Panc1 (cell line): ENCODE measurements around the gene FAM151A. TPM values are rescaled to one million over a fixed set of nuclear protein-coding genes. Genes with fewer than 3 reads are reported as not detected.

Experiments
- ATAC-seq: fragments of 200-7000 bp; cut with Tn5 transposase; 2 replicates; pipeline ENCODE4 v1.9.1; 2020; ENCODE audit warnings: mild to moderate bottlenecking, moderate library complexity
- BruUV-seq: library from RNA; stranded (reverse); fragments of 400-500 nt; replicated peaks from 2 replicates; lab custom pipeline; 2021; lab: Mats Ljungman, UMichigan
- CTCF ChIA-PET: fragments of 300-600 bp; sonication (Branson Sonifier 250); formaldehyde crosslinking; loops from one replicate; lab custom pipeline; 2022; ENCODE audit warnings: antibody characterized with exemption; lab: Charles Lee
- POLR2A ChIA-PET: fragments of 300-600 bp; sonication (Branson Sonifier 250); formaldehyde crosslinking; loops from one replicate; lab custom pipeline; 2022; ENCODE audit warnings: antibody characterized with exemption; lab: Charles Lee
- DNase-seq: peaks from one replicate; pipeline ENCODE4 v3.0.0-alpha.2; 2010; ENCODE audit warnings: low read depth, low spot score
- H3K27ac ChIP-seq: 2 replicates; pipeline ENCODE4 v1.5.1; 2011; ENCODE audit warnings: mild to moderate bottlenecking, low read length, inconsistent platforms
- H3K27me3 ChIP-seq: fragments of 200-500 bp; sonication (Bioruptor generic); 2 replicates; pipeline ENCODE4 v1.6.0; 2014; ENCODE audit warnings: low read length, inconsistent platforms; ENCODE audit not compliant: control insufficient read depth, insufficient read depth
- H3K36me3 ChIP-seq: fragments of 200-500 bp; sonication (Bioruptor generic); 2 replicates; pipeline ENCODE4 v1.5.1; 2014; ENCODE audit warnings: inconsistent platforms, mild to moderate bottlenecking, low read length, moderate library complexity; ENCODE audit not compliant: control insufficient read depth, insufficient read depth
- H3K4me1 ChIP-seq: 2 replicates; pipeline ENCODE4 v1.5.1; 2011; ENCODE audit warnings: inconsistent platforms, mild to moderate bottlenecking, low read length, moderate library complexity; ENCODE audit not compliant: control insufficient read depth, insufficient read depth
- H3K4me3 ChIP-seq, 2 experiments: 2 replicates each; pipeline ENCODE4 v1.5.1; 2011 to 2012; ENCODE audit warnings: low read depth in 2 of 2, low read length in 2 of 2, mild to moderate bottlenecking in 2 of 2, inconsistent platforms in 1 of 2, moderate library complexity in 1 of 2
- H3K9me3 ChIP-seq: fragments of 200-500 bp; sonication (Bioruptor generic); 2 replicates; pipeline ENCODE4 v1.5.1; 2014; ENCODE audit warnings: low read depth, mild to moderate bottlenecking, inconsistent platforms, low read length, moderate library complexity; ENCODE audit not compliant: control insufficient read depth, insufficient read depth
- CTCF ChIP-seq: fragments of 450-650 bp; IDR thresholded peaks from 2 replicates; pipeline ENCODE4 v1.5.1; 2017; ENCODE audit warnings: mild to moderate bottlenecking
- POLR2AphosphoS5 ChIP-seq: IDR thresholded peaks from 2 replicates; pipeline ENCODE4 v1.6.1; 2012; ENCODE audit warnings: mild to moderate bottlenecking, low read depth, low read length, moderate library complexity
- REST ChIP-seq, 2 experiments: IDR thresholded peaks; 2 replicates each; pipeline ENCODE4 v1.6.1; 2011 to 2012; ENCODE audit warnings: low read depth in 2 of 2, control low read depth in 1 of 2, low read length in 1 of 2, mild to moderate bottlenecking in 1 of 2, moderate library complexity in 1 of 2; ENCODE audit not compliant: insufficient read depth in 1 of 2
- SIN3A ChIP-seq: IDR thresholded peaks from 2 replicates; pipeline ENCODE4 v1.6.1; 2012; ENCODE audit warnings: low read depth, mild to moderate bottlenecking, low read length, moderate library complexity, borderline replicate concordance; ENCODE audit not compliant: insufficient read depth
- TCF7L2 ChIP-seq: IDR thresholded peaks from 2 replicates; pipeline ENCODE4 v1.6.1; 2011; ENCODE audit warnings: mild to moderate bottlenecking, low read depth, low read length, inconsistent platforms
- in situ Hi-C: cut with HindIII; loops from 2 replicates; pipeline ENCODE4 v1.10.0; 2016; ENCODE audit warnings: low sequenced_read_pairs, low pct_unique_long_range_greater_than_20kb
- intact Hi-C: fragments of 100-400 bp; cut with micrococcal nuclease; formaldehyde crosslinking; loops from one replicate; pipeline ENCODE4 v1.10.0; 2022; ENCODE audit not compliant: unreplicated experiment
- total RNA-seq: library from RNA; stranded (reverse); gene quantifications from one replicate; pipeline ENCODE4 v1.2.1, GENCODE V29; 2021; ENCODE audit not compliant: unreplicated experiment

FAM151A gene
- total RNA-seq, 1 experiment from 2014 or later: not detected

- no peak for DNase-seq
- intact Hi-C loops: no loop called here
- ChIA-PET POLR2A (interaction anchor here (0.5 kb wide), 1 partner anchor 448 kb away, joined by 3 read pairs; no protein-coding TSS in a partner anchor), CTCF (no interaction called here)
- no peaks in the 10 kb centered on the region for H3K36me3 ChIP-seq
- in situ Hi-C loops: no loop called here
- ATAC-seq: no peak
- TF ChIP-seq POLR2AphosphoS5 (no peak), CTCF (no peak), TCF7L2 (no peak), SIN3A (no peak), REST (IDR thresholded peaks at IDR 0.05; ENCODE audit: insufficient read depth in 1 of 2, low read depth in 2 of 2, low read length in 1 of 2) (no peak)
- no peaks in the 10 kb centered on the region for H3K27me3 ChIP-seq
- H3K27ac ChIP-seq: no peak overlapping the region
- H3K4me3 ChIP-seq: no peak overlapping the region
- no peaks in the 10 kb centered on the region for H3K9me3 ChIP-seq
- H3K4me1 ChIP-seq: no peaks in the 10 kb centered on the region
- BruUV-seq: no TSS peak
Measured at GRCh38 chr1:54593571-54594160, 29.7 kb downstream of the FAM151A start.

- H3K4me3 ChIP-seq: no peak overlapping the region
- H3K27ac ChIP-seq: no peak overlapping the region
- DNase-seq (no peak), ATAC-seq (no peak)
- in situ Hi-C loops (no loop called here), intact Hi-C loops (no loop called here)
- no peaks in the 10 kb centered on the region for H3K27me3 ChIP-seq
- no peaks in the 10 kb centered on the region for H3K9me3 ChIP-seq
- BruUV-seq: no TSS peak
- H3K4me1 ChIP-seq: no peaks in the 10 kb centered on the region
- POLR2A ChIA-PET: no interaction called here
- H3K36me3 ChIP-seq: no peaks in the 10 kb centered on the region
- CTCF ChIA-PET: no interaction called here
- TF ChIP-seq CTCF: no peak
- TF ChIP-seq TCF7L2: no peak
- TF ChIP-seq SIN3A: no peak
- no peak for TF ChIP-seq POLR2AphosphoS5
- no peak for TF ChIP-seq REST (IDR thresholded peaks at IDR 0.05; ENCODE audit: insufficient read depth in 1 of 2, low read depth in 2 of 2, low read length in 1 of 2)
Measured at GRCh38 chr1:54591127-54591756, 32.1 kb downstream of the FAM151A start.
